OCI-LY7 (cell line): Measurements from ENCODE around the gene PTTG2. TPM values are rescaled to one million over a fixed set of nuclear protein-coding genes. Genes with fewer than 3 reads are reported as not detected.

Source experiments
- BruUV-seq: library from RNA; stranded (reverse); fragments of 400-500 nt; replicated peaks from 2 replicates; lab custom pipeline; 2021; lab: Mats Ljungman, UMichigan
- CTCF ChIA-PET: fragments of 300-600 bp; sonication (Branson Sonifier 250); formaldehyde crosslinking; loops from one replicate; lab custom pipeline; 2022; ENCODE audit warnings: antibody characterized with exemption; ENCODE audit not compliant: unreplicated experiment; lab: Charles Lee
- POLR2A ChIA-PET: fragments of 300-600 bp; sonication (Branson Sonifier 250); formaldehyde crosslinking; loops from one replicate; lab custom pipeline; 2022; ENCODE audit warnings: antibody characterized with exemption; lab: Charles Lee
- DNase-seq: peaks from one replicate; pipeline ENCODE4 v3.0.0-alpha.2; 2015; ENCODE audit warnings: low spot score
- H2AFZ ChIP-seq: fragments of 200-600 bp; sonication (generic), shearing (Covaris generic); 2 replicates; pipeline ENCODE4 v1.6.1; 2014; ENCODE audit warnings: mild to moderate bottlenecking, antibody characterized with exemption, low read length, moderate library complexity
- H3K27ac ChIP-seq: fragments of 200-600 bp; sonication (generic); 2 replicates; pipeline ENCODE4 v1.5.1; 2014; ENCODE audit warnings: mixed run types, low read depth, mild to moderate bottlenecking, moderate library complexity, low read length, inconsistent platforms; ENCODE audit not compliant: poor library complexity, severe bottlenecking
- H3K36me3 ChIP-seq: fragments of 200-600 bp; sonication (generic); 2 replicates; pipeline ENCODE4 v1.6.1; 2014; ENCODE audit warnings: mild to moderate bottlenecking, antibody characterized with exemption, low read length, moderate library complexity, mixed read lengths; ENCODE audit not compliant: insufficient read depth
- H3K4me1 ChIP-seq: fragments of 200-600 bp; sonication (generic); 2 replicates; pipeline ENCODE4 v1.5.1; 2014; ENCODE audit warnings: mild to moderate bottlenecking, low read length; ENCODE audit not compliant: insufficient read depth, poor library complexity, severe bottlenecking
- H3K4me2 ChIP-seq: fragments of 200-600 bp; sonication (generic); 2 replicates; pipeline ENCODE4 v1.6.1; 2014; ENCODE audit warnings: mild to moderate bottlenecking, low read length
- H3K4me3 ChIP-seq: fragments of 200-600 bp; sonication (generic); 2 replicates; pipeline ENCODE4 v1.5.1; 2014; ENCODE audit warnings: mild to moderate bottlenecking, low read depth, low read length; ENCODE audit not compliant: poor library complexity, severe bottlenecking
- H3K79me2 ChIP-seq: fragments of 200-600 bp; sonication (generic); 2 replicates; pipeline ENCODE4 v1.6.1; 2016; ENCODE audit warnings: low read depth, mild to moderate bottlenecking, low read length, moderate library complexity, mixed read lengths; ENCODE audit not compliant: insufficient read depth
- H3K9me2 ChIP-seq: fragments of 200-600 bp; sonication (generic); 2 replicates; pipeline ENCODE4 v1.6.1; 2016; ENCODE audit warnings: mild to moderate bottlenecking, low read length, mixed read lengths; ENCODE audit not compliant: insufficient read depth
- H3K9me3 ChIP-seq: fragments of 200-600 bp; sonication (generic); 2 replicates; pipeline ENCODE4 v1.6.1; 2014; ENCODE audit warnings: mild to moderate bottlenecking, mixed run types, low read length, mixed read lengths
- H4K20me1 ChIP-seq: fragments of 200-600 bp; sonication (generic); 2 replicates; pipeline ENCODE4 v1.6.1; 2014; ENCODE audit warnings: mild to moderate bottlenecking, antibody characterized with exemption, low read length, moderate library complexity, mixed read lengths; ENCODE audit not compliant: insufficient read depth
- EZH2phosphoT487 ChIP-seq: fragments of 200-600 bp; sonication (generic); IDR thresholded peaks from 2 replicates; pipeline ENCODE4 v1.6.1; 2018; ENCODE audit warnings: low read depth, borderline replicate concordance, mild to moderate bottlenecking, mixed run types, antibody characterized with exemption, low read length, moderate library complexity, mixed read lengths
- intact Hi-C: fragments of 100-400 bp; cut with micrococcal nuclease; formaldehyde crosslinking; loops from one replicate; pipeline ENCODE4 v1.10.0; 2022; ENCODE audit not compliant: unreplicated experiment
- total RNA-seq, 2 experiments: library from RNA; depleted of rRNA in 1 of 2; stranded (reverse); fragments of >200 nt in 1 of 2; shearing (Covaris generic) in 1 of 2; gene quantifications; 2 replicates each; pipeline ENCODE4 v1.2.3, GENCODE V29; 2014 to 2022
- TF ChIP-seq, protein P1 (sequence below): fragments of 200-600 bp; sonication (generic); conservative IDR thresholded peaks from 2 replicates; pipeline ENCODE4 v1.5.1; 2014; ENCODE audit warnings: mild to moderate bottlenecking, antibody characterized with exemption, low read length, moderate library complexity, mixed read lengths

PTTG2 gene
- total RNA-seq, 2 experiments from 2014 or later = 1.0 to 2.0 TPM

DNA sequence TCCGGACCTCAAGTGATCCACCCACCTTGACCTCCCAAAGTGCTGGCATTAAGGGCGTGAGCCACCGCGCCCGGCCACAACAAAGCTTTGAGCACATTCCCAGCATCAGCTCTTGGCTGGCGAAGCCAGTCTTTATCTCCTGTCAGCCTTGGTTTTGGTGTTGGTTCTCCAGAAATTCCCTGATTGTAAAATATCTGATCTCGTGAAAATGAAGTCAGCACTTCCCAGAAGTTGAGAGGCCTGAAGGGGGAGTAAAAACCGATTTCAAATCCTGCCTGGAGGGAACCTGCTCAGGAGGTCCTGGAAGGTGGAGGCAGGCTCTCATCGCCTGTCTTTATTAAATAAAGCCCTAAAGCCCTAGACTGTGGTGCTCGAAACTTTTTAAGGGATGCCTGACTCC, 33.6 kb downstream of the PTTG2 start:
- POLR2A ChIA-PET = interaction anchor here (0.9 to 7.4 kb wide), 6 partner anchors 13 to 167 kb away, joined by 3 to 105 read pairs (median 4); partner anchors contain the start of gene PGM2
- CTCF ChIA-PET = interaction anchor here (0.8 kb wide), 1 partner anchor 15 kb away, joined by 3 read pairs; no protein-coding TSS in a partner anchor
- Histone ChIP-seq H3K9me3 (no peaks in the 10 kb centered on the region), H3K4me2 (peak overlapping the region; percentile 95), H2AFZ (no peak overlapping the region), H3K36me3 (peaks cover 50% of the 10 kb centered on the region), H3K4me3 (peak overlapping the region; percentile 61), H3K79me2 (peaks cover 98% of the 10 kb centered on the region), H3K27ac (peak overlapping the region; percentile 75), H3K4me1 (peaks cover 98% of the 10 kb centered on the region), H3K9me2 (no peaks in the 10 kb centered on the region), H4K20me1 (no peaks in the 10 kb centered on the region)
- no TSS peak for BruUV-seq
- no peak for DNase-seq
- TF ChIP-seq, protein P1, sequence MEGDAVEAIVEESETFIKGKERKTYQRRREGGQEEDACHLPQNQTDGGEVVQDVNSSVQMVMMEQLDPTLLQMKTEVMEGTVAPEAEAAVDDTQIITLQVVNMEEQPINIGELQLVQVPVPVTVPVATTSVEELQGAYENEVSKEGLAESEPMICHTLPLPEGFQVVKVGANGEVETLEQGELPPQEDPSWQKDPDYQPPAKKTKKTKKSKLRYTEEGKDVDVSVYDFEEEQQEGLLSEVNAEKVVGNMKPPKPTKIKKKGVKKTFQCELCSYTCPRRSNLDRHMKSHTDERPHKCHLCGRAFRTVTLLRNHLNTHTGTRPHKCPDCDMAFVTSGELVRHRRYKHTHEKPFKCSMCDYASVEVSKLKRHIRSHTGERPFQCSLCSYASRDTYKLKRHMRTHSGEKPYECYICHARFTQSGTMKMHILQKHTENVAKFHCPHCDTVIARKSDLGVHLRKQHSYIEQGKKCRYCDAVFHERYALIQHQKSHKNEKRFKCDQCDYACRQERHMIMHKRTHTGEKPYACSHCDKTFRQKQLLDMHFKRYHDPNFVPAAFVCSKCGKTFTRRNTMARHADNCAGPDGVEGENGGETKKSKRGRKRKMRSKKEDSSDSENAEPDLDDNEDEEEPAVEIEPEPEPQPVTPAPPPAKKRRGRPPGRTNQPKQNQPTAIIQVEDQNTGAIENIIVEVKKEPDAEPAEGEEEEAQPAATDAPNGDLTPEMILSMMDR = no peak
- TF ChIP-seq EZH2phosphoT487 = no peak
- intact Hi-C loops = loop anchor here (2.0 to 10.0 kb wide), 3 partner anchors 15 to 1171 kb away; partner anchors contain the start of gene TMEM156

GRCh38 chr4:37994569-37994968, 34.4 kb downstream of the PTTG2 start:
- Histone ChIP-seq H2AFZ (no peak overlapping the region), H3K79me2 (peaks cover 98% of the 10 kb centered on the region), H4K20me1 (0 out of 2 replicates have a peak, but pooled peaks cover under 1% of the 10 kb centered on the region), H3K27ac (peak overlapping the region; percentile 75), H3K4me2 (peak overlapping the region; percentile 95), H3K4me1 (peaks cover 98% of the 10 kb centered on the region), H3K4me3 (peak overlapping the region; percentile 61), H3K9me3 (no peaks in the 10 kb centered on the region), H3K9me2 (no peaks in the 10 kb centered on the region), H3K36me3 (peaks cover 52% of the 10 kb centered on the region)
- TF ChIP-seq, protein P1 = no peak
- no peak for TF ChIP-seq EZH2phosphoT487
- ChIA-PET CTCF (interaction anchor here (0.8 kb wide), 1 partner anchor 16 kb away, joined by 3 read pairs; no protein-coding TSS in a partner anchor), POLR2A (interaction anchor here (0.9 to 7.4 kb wide), 7 partner anchors 9 to 168 kb away, joined by 3 to 105 read pairs (median 4); partner anchors contain the start of gene PGM2)
- BruUV-seq = no TSS peak
- DNase-seq = peak; percentile 60
- intact Hi-C loops = loop anchor here (2.0 to 10.0 kb wide), 3 partner anchors 16 to 1170 kb away; partner anchors contain the start of gene TMEM156
